HG03457 (cell line): ENCODE results near the gene PEMT.

Experiments used
- ATAC-seq: cut with Tn5 transposase; IDR thresholded peaks from one replicate; pipeline ENCODE4 v1.9.1; 2021; ENCODE audit warnings: moderate number of reproducible peaks; ENCODE audit not compliant: unreplicated experiment

The PEMT gene

GRCh38 chr17:17570798-17571716, 20.5 kb downstream of the PEMT start:
- no peak for ATAC-seq

- ATAC-seq, result no peak
These were observed 21.2 kb downstream of the PEMT start for GRCh38 chr17:17570140-17570797.

GRCh38 chr17:17569691-17570090, 21.8 kb downstream of the PEMT start:
- ATAC-seq, result no peak

- ATAC-seq, result no peak
These were observed 22.7 kb downstream of the PEMT start for GRCh38 chr17:17568772-17569195.

- ATAC-seq, result no peak
These were observed 23.9 kb downstream of the PEMT start for GRCh38 chr17:17567631-17568030.

GRCh38 chr17:17566896-17567513, 24.5 kb downstream of the PEMT start:
- ATAC-seq, result no peak

GRCh38 chr17:17565471-17566339, 25.8 kb downstream of the PEMT start:
- ATAC-seq, result no peak

GRCh38 chr17:17564896-17565295, 26.6 kb downstream of the PEMT start:
- no peak for ATAC-seq

- ATAC-seq, result no peak
These were observed 27.2 kb downstream of the PEMT start for GRCh38 chr17:17564323-17564722.

- no peak for ATAC-seq
These were observed 28.0 kb downstream of the PEMT start for GRCh38 chr17:17563530-17563929.

GRCh38 chr17:17562146-17562511, 29.4 kb downstream of the PEMT start:
- no peak for ATAC-seq

GRCh38 chr17:17561408-17562145, 29.9 kb downstream of the PEMT start:
- ATAC-seq, result no peak

GRCh38 chr17:17560975-17561374, 30.5 kb downstream of the PEMT start:
- ATAC-seq, result no peak

GRCh38 chr17:17560167-17560566, 31.3 kb downstream of the PEMT start:
- no peak for ATAC-seq

GRCh38 chr17:17559164-17559563, 32.3 kb downstream of the PEMT start:
- no peak for ATAC-seq

GRCh38 chr17:17558431-17558830, 33.1 kb downstream of the PEMT start:
- no peak for ATAC-seq

GRCh38 chr17:17557796-17558195, 33.7 kb downstream of the PEMT start:
- ATAC-seq, result no peak

- ATAC-seq, result no peak
These were observed 34.8 kb downstream of the PEMT start for GRCh38 chr17:17556671-17557070.

- ATAC-seq, result no peak
These were observed 35.6 kb downstream of the PEMT start for GRCh38 chr17:17555906-17556305.

GRCh38 chr17:17555151-17555550, 36.4 kb downstream of the PEMT start:
- ATAC-seq, result no peak
